ENCODE results near the gene ADCY3. TPM values are rescaled to one million over a fixed set of nuclear protein-coding genes. Genes with fewer than 3 reads are reported as not detected.

ADCY3 gene
- total RNA-seq, 6 experiments from 2014 or later = 54.4 to 80.7 (median 72.0) TPM

DNA sequence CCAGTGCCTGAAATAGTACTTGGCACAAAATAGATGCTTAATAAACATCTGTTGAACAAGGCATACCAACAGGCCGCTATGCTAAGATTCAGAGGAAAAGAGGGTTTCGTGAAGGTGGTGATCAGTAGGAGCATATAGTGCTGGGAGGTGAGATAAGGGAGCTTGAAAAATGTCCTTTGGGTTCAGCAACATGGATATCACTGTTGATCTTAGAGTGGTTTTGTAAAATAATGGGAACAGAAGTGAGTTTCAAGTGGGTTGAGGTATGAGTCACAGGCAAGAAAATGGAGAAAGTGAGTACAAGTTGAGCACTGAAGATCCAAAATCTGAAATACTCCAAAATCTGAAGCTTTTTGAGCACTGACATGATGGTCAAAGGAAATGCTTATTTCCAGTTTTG, 122.4 kb downstream of the ADCY3 start:
- Mint-ChIP-seq H3K27me3 (ENCODE audit: insufficient read depth) (peaks cover 3% of the 10 kb centered on the region), H3K27ac (no peak overlapping the region; the same call in 1 of the 2 replicates), H3K4me3 (no peak overlapping the region), H3K9me3 (0 out of 2 replicates have a peak, but pooled peaks cover 3% of the 10 kb centered on the region), H3K4me1 (ENCODE audit: low read depth) (peaks cover 33% of the 10 kb centered on the region), H3K36me3 (ENCODE audit: low read depth) (peaks cover 57% of the 10 kb centered on the region)
- DNase-seq = no peak
- TF ChIP-seq, protein P1, sequence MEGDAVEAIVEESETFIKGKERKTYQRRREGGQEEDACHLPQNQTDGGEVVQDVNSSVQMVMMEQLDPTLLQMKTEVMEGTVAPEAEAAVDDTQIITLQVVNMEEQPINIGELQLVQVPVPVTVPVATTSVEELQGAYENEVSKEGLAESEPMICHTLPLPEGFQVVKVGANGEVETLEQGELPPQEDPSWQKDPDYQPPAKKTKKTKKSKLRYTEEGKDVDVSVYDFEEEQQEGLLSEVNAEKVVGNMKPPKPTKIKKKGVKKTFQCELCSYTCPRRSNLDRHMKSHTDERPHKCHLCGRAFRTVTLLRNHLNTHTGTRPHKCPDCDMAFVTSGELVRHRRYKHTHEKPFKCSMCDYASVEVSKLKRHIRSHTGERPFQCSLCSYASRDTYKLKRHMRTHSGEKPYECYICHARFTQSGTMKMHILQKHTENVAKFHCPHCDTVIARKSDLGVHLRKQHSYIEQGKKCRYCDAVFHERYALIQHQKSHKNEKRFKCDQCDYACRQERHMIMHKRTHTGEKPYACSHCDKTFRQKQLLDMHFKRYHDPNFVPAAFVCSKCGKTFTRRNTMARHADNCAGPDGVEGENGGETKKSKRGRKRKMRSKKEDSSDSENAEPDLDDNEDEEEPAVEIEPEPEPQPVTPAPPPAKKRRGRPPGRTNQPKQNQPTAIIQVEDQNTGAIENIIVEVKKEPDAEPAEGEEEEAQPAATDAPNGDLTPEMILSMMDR (IDR thresholded peaks at IDR 0.05) = no peak

- Mint-ChIP-seq H3K4me3 (peak overlapping the region; percentile 99), H3K4me1 (ENCODE audit: low read depth) (peaks cover 50% of the 10 kb centered on the region), H3K27me3 (ENCODE audit: insufficient read depth) (peaks cover 3% of the 10 kb centered on the region), H3K9me3 (no peaks in the 10 kb centered on the region), H3K27ac (peak overlapping the region; percentile 100), H3K36me3 (ENCODE audit: low read depth) (peaks cover 32% of the 10 kb centered on the region)
- TF ChIP-seq, protein P1 (IDR thresholded peaks at IDR 0.05) = no peak
- peak; percentile 37 for DNase-seq
Observed at GRCh38 chr2:24793761-24794435, 126.1 kb downstream of the ADCY3 start.

- H3K27me3 Mint-ChIP-seq (ENCODE audit: insufficient read depth) = peaks cover 3% of the 10 kb centered on the region
- peak within 1 kb of the TSS; percentile 99 for H3K4me3 Mint-ChIP-seq
- H3K4me1 Mint-ChIP-seq (ENCODE audit: low read depth) = peaks cover 50% of the 10 kb centered on the region
- no peaks in the 10 kb centered on the region for H3K9me3 Mint-ChIP-seq
- H3K27ac Mint-ChIP-seq = peak within 1 kb of the TSS; percentile 100
- TF ChIP-seq, protein P1 (IDR thresholded peaks at IDR 0.05) = peak; percentile 89
- H3K36me3 Mint-ChIP-seq (ENCODE audit: low read depth) = peaks cover 26% of the 10 kb centered on the region
- peak; percentile 96 for DNase-seq
Observed at GRCh38 chr2:24792874-24793760, 126.9 kb downstream of the ADCY3 start, which contains the start of the genes CENPO and PTRHD1. Gene CENPO, plus strand, starts transcription at chr2:24793425. Its CDS starts 495 bp downstream, at chr2:24793920. Gene PTRHD1, minus strand, starts transcription at chr2:24793391. Its CDS starts 14 bp downstream, at chr2:24793377.

DNA sequence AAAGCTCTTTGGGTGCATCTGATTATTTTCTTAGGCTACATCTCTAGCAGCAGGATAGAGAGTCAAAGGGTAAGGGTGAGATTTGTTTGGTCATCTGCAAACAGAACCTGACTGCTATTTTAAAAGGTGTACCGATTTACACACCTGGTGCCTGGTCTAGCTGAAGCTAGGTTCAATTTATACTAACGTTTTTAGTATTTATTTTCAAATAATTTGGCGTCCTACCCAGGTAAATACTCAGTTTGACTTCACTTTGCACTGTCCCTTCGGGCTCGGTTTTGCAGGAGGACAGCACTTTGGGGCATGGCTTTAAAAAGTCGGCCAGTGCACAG, 127.5 kb downstream of the ADCY3 start:
- Mint-ChIP-seq H3K4me1 (ENCODE audit: low read depth) (peaks cover 45% of the 10 kb centered on the region), H3K27ac (peak overlapping the region; percentile 100), H3K27me3 (ENCODE audit: insufficient read depth) (peaks cover 6% of the 10 kb centered on the region), H3K4me3 (peak overlapping the region; percentile 99), H3K36me3 (ENCODE audit: low read depth) (peaks cover 20% of the 10 kb centered on the region), H3K9me3 (no peaks in the 10 kb centered on the region)
- no peak for DNase-seq
- TF ChIP-seq, protein P1 (IDR thresholded peaks at IDR 0.05) = no peak

DNA sequence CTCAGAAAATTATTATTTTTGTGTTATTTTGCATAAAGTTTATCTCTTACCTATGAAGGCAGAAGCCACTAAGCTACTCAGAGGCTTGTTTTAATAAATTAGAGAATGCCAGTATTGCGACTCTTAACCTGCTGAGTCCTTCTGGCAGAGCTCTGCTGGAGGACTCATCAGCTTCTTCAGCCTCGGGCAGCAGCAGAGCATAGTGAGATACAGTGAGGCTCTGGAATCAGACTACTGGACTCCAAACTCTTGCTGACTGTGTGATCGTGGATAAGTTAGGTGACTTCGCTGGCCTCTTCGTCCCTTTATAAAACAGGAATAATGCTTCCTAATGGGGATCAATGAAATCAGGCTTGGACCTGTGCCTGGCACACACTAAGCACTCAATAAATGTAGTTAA, 128.6 kb downstream of the ADCY3 start:
- Mint-ChIP-seq H3K9me3 (no peaks in the 10 kb centered on the region), H3K27ac (no peak overlapping the region), H3K4me1 (ENCODE audit: low read depth) (peaks cover 35% of the 10 kb centered on the region), H3K27me3 (ENCODE audit: insufficient read depth) (peaks cover 8% of the 10 kb centered on the region; the same call in 1 of the 2 replicates), H3K4me3 (no peak overlapping the region; the same call in 1 of the 2 replicates), H3K36me3 (ENCODE audit: low read depth) (peaks cover 9% of the 10 kb centered on the region; the same call in 1 of the 2 replicates)
- DNase-seq = no peak
- TF ChIP-seq, protein P1 (IDR thresholded peaks at IDR 0.05) = no peak

Measured in HFFc6 (cell line).